CD4-positive, CD25-positive, alpha-beta regulatory T cell (primary cell): ENCODE data around the gene VSIR. TPM values are rescaled to one million over a fixed set of nuclear protein-coding genes. Genes with fewer than 3 reads are reported as not detected.

ENCODE experiments used
- ATAC-seq, 2 donors: fragments of 150-1000 bp; cut with Tn5 transposase; one replicate each; pipeline ENCODE4 v1.10.0; 2021; ENCODE audit warnings: low read depth in 2 of 2, moderate number of reproducible peaks in 2 of 2, moderate library complexity in 1 of 2
- DNase-seq, 3 donors: peaks; one replicate each; pipeline versions ENCODE4 v3.0.0 to v3.0.0-alpha.2; 2012 to 2022; ENCODE audit warnings: mixed read lengths in 1 of 3
- H3K27ac ChIP-seq: one replicate; pipeline ENCODE4 v1.7.0; 2013; ENCODE audit warnings: mild to moderate bottlenecking, low read length; ENCODE audit not compliant: insufficient read depth, poor library complexity, severe bottlenecking
- H3K27me3 ChIP-seq: one replicate; pipeline ENCODE4 v1.7.0; 2013; ENCODE audit warnings: low read length; ENCODE audit not compliant: control insufficient read depth, insufficient read depth
- H3K36me3 ChIP-seq: one replicate; pipeline ENCODE4 v1.7.0; 2013; ENCODE audit warnings: mild to moderate bottlenecking, low read length, moderate library complexity; ENCODE audit not compliant: control insufficient read depth, insufficient read depth
- H3K4me1 ChIP-seq: 2 replicates; pipeline ENCODE4 v1.7.0; 2013; ENCODE audit warnings: mild to moderate bottlenecking, low read length; ENCODE audit not compliant: insufficient read depth, control insufficient read depth, poor library complexity, severe bottlenecking
- H3K4me3 ChIP-seq: one replicate; pipeline ENCODE4 v1.7.0; 2013; ENCODE audit warnings: low read depth, mild to moderate bottlenecking, low read length, moderate library complexity
- H3K9me3 ChIP-seq, 2 experiments: 1 replicate in 1 of 2; 2 replicates in 1 of 2; pipeline ENCODE4 v1.7.0; 2013; ENCODE audit warnings: low read length in 2 of 2, mild to moderate bottlenecking in 1 of 2, moderate library complexity in 1 of 2; ENCODE audit not compliant: control insufficient read depth in 2 of 2
- H3K27ac Mint-ChIP-seq, 3 donors: one replicate each; pipeline ENCODE4 v1.8.0; 2020 to 2022; ENCODE audit warnings: mild to moderate bottlenecking in 3 of 3, mixed read lengths in 3 of 3, moderate library complexity in 2 of 3
- H3K27me3 Mint-ChIP-seq: one replicate; pipeline ENCODE4 v1.8.0; 2022; ENCODE audit warnings: mild to moderate bottlenecking, mixed read lengths
- H3K36me3 Mint-ChIP-seq: one replicate; pipeline ENCODE4 v1.8.0; 2020; ENCODE audit warnings: mixed read lengths
- H3K4me1 Mint-ChIP-seq, 4 donors: one replicate each; pipeline ENCODE4 v1.8.0; 2020 to 2022; ENCODE audit warnings: mixed read lengths in 4 of 4, mild to moderate bottlenecking in 1 of 4
- H3K4me3 Mint-ChIP-seq, 4 donors: one replicate each; pipeline ENCODE4 v1.8.0; 2020 to 2022; ENCODE audit warnings: mild to moderate bottlenecking in 4 of 4, mixed read lengths in 4 of 4, moderate library complexity in 3 of 4
- H3K9me3 Mint-ChIP-seq, 7 donors: one replicate each; pipeline ENCODE4 v1.8.0; 2020 to 2022; ENCODE audit warnings: mixed read lengths in 7 of 7, mild to moderate bottlenecking in 3 of 7, moderate library complexity in 2 of 7
- polyA plus RNA-seq, 4 donors: library from polyadenylated mRNA; unstranded; fragments of 300-500 nt; fragmentation: Illumina TruSeq; gene quantifications; one replicate each; pipeline ENCODE4 v1.2.3, GENCODE V29; 2021
- total RNA-seq: library from RNA; stranded (reverse); gene quantifications from one replicate; pipeline ENCODE4 v1.2.3, GENCODE V29; 2022

Gene VSIR
- total and polyA plus RNA-seq, 5 donors from 2014 or later: 167 to 339 (median 258) TPM

- no peaks in the 10 kb centered on the region for H3K9me3 Mint-ChIP-seq
- H3K4me3 Mint-ChIP-seq: peak overlapping the region in 2 of 4 donors; percentile 71 to 87
- H3K4me1 ChIP-seq: peaks cover 36% of the 10 kb centered on the region
- H3K27ac Mint-ChIP-seq: peak overlapping the region in 2 of 3 donors; percentile 49 to 98
- no peak overlapping the region for H3K4me3 ChIP-seq
- H3K27me3 ChIP-seq: no peaks in the 10 kb centered on the region
- H3K9me3 ChIP-seq: no peaks in the 10 kb centered on the region
- peaks cover 8% of the 10 kb centered on the region for H3K36me3 Mint-ChIP-seq
- H3K27ac ChIP-seq: no peak overlapping the region
- H3K36me3 ChIP-seq: no peaks in the 10 kb centered on the region
- ATAC-seq (no peak), DNase-seq (no peak)
- peaks cover 11% of the 10 kb centered on the region for H3K27me3 Mint-ChIP-seq
- H3K4me1 Mint-ChIP-seq: peaks cover 4 to 36% (median 21%) of the 10 kb centered on the region in 4 donors
These were observed 3.2 kb upstream of the VSIR start for GRCh38 chr10:71776481-71776925.

- Mint-ChIP-seq H3K36me3 (peaks cover 15% of the 10 kb centered on the region), H3K27ac (peak overlapping the region; percentile 92 to 98 (median 93)), H3K4me1 (peaks cover 4 to 50% (median 27%) of the 10 kb centered on the region in 4 donors), H3K9me3 (no peaks in the 10 kb centered on the region), H3K4me3 (peak overlapping the region; percentile 87 to 97 (median 96)), H3K27me3 (peaks cover 5% of the 10 kb centered on the region)
- Histone ChIP-seq H3K27ac (peak overlapping the region; percentile 96), H3K4me1 (peaks cover 50% of the 10 kb centered on the region), H3K27me3 (no peaks in the 10 kb centered on the region), H3K9me3 (no peaks in the 10 kb centered on the region), H3K36me3 (peaks cover 6% of the 10 kb centered on the region), H3K4me3 (no peak overlapping the region)
- ATAC-seq (no peak), DNase-seq (no peak)
These were observed 1.8 kb upstream of the VSIR start for GRCh38 chr10:71774916-71775702.

GRCh38 chr10:71772832-71773220 is 494 bp downstream of the VSIR start:
- H3K4me1 ChIP-seq: peaks cover 73% of the 10 kb centered on the region
- Mint-ChIP-seq H3K9me3 (no peaks in the 10 kb centered on the region), H3K4me3 (peak overlapping the region; percentile 87 to 98 (median 96)), H3K27ac (peak overlapping the region; percentile 91 to 98 (median 98)), H3K27me3 (peaks cover 4% of the 10 kb centered on the region), H3K36me3 (peaks cover 24% of the 10 kb centered on the region), H3K4me1 (peaks cover 9 to 71% (median 42%) of the 10 kb centered on the region in 4 donors)
- no peaks in the 10 kb centered on the region for H3K27me3 ChIP-seq
- DNase-seq (no peak), ATAC-seq (no peak)
- H3K36me3 ChIP-seq: peaks cover 15% of the 10 kb centered on the region
- H3K4me3 ChIP-seq: peak overlapping the region; percentile 98
- H3K9me3 ChIP-seq: no peaks in the 10 kb centered on the region
- H3K27ac ChIP-seq: peak overlapping the region; percentile 96

GRCh38 chr10:71771821-71772617 is 1.3 kb downstream of the VSIR start:
- H3K4me1 Mint-ChIP-seq: peaks cover 9 to 78% (median 48%) of the 10 kb centered on the region in 4 donors
- H3K27ac ChIP-seq: peak overlapping the region; percentile 96
- H3K36me3 ChIP-seq: peaks cover 19% of the 10 kb centered on the region
- no peaks in the 10 kb centered on the region for H3K9me3 ChIP-seq
- H3K4me3 Mint-ChIP-seq: peak overlapping the region; percentile 87 to 98 (median 96)
- H3K9me3 Mint-ChIP-seq: no peaks in the 10 kb centered on the region
- peaks cover 81% of the 10 kb centered on the region for H3K4me1 ChIP-seq
- H3K4me3 ChIP-seq: peak overlapping the region; percentile 98
- no peaks in the 10 kb centered on the region for H3K27me3 ChIP-seq
- H3K36me3 Mint-ChIP-seq: peaks cover 29% of the 10 kb centered on the region
- DNase-seq (peak in 1 of 3 donors; percentile 44), ATAC-seq (no peak)
- H3K27ac Mint-ChIP-seq: peak overlapping the region; percentile 91 to 98 (median 98)
- peaks cover 4% of the 10 kb centered on the region for H3K27me3 Mint-ChIP-seq

- Histone ChIP-seq H3K4me3 (peak overlapping the region; percentile 98), H3K27ac (peak overlapping the region; percentile 96), H3K36me3 (peaks cover 23% of the 10 kb centered on the region), H3K9me3 (no peaks in the 10 kb centered on the region), H3K4me1 (peaks cover 83% of the 10 kb centered on the region), H3K27me3 (no peaks in the 10 kb centered on the region)
- Mint-ChIP-seq H3K36me3 (peaks cover 33% of the 10 kb centered on the region), H3K9me3 (no peaks in the 10 kb centered on the region), H3K4me1 (peaks cover 5 to 78% (median 53%) of the 10 kb centered on the region in 4 donors), H3K27me3 (peaks cover 4% of the 10 kb centered on the region), H3K4me3 (peak overlapping the region; percentile 87 to 98 (median 96)), H3K27ac (peak overlapping the region; percentile 91 to 98 (median 98))
- DNase-seq: no peak
- ATAC-seq: no peak
These were observed 2.1 kb downstream of the VSIR start for GRCh38 chr10:71771204-71771603.

GRCh38 chr10:71770789-71771188 is 2.5 kb downstream of the VSIR start:
- Mint-ChIP-seq H3K4me1 (peaks cover 5 to 77% (median 51%) of the 10 kb centered on the region in 4 donors), H3K36me3 (peaks cover 33% of the 10 kb centered on the region), H3K27ac (peak overlapping the region; percentile 91 to 98 (median 98)), H3K4me3 (peak overlapping the region; percentile 87 to 98 (median 96)), H3K9me3 (no peaks in the 10 kb centered on the region), H3K27me3 (peaks cover 4% of the 10 kb centered on the region)
- H3K27me3 ChIP-seq: no peaks in the 10 kb centered on the region
- H3K36me3 ChIP-seq: peaks cover 26% of the 10 kb centered on the region
- H3K27ac ChIP-seq: peak overlapping the region; percentile 96
- H3K9me3 ChIP-seq: no peaks in the 10 kb centered on the region
- H3K4me1 ChIP-seq: peaks cover 83% of the 10 kb centered on the region
- DNase-seq (no peak), ATAC-seq (no peak)
- H3K4me3 ChIP-seq: peak overlapping the region; percentile 98

GRCh38 chr10:71770255-71770654 is 3.1 kb downstream of the VSIR start:
- H3K4me3 Mint-ChIP-seq: peak overlapping the region; percentile 87 to 98 (median 96)
- H3K4me1 Mint-ChIP-seq: peaks cover 5 to 77% (median 55%) of the 10 kb centered on the region in 4 donors
- Histone ChIP-seq H3K27me3 (no peaks in the 10 kb centered on the region), H3K27ac (peak overlapping the region; percentile 96), H3K4me3 (peak overlapping the region; percentile 98), H3K9me3 (no peaks in the 10 kb centered on the region), H3K4me1 (peaks cover 83% of the 10 kb centered on the region), H3K36me3 (peaks cover 31% of the 10 kb centered on the region)
- H3K36me3 Mint-ChIP-seq: peaks cover 33% of the 10 kb centered on the region
- peak overlapping the region; percentile 96 to 98 (median 98) for H3K27ac Mint-ChIP-seq
- DNase-seq (no peak), ATAC-seq (no peak)
- H3K27me3 Mint-ChIP-seq: peaks cover 4% of the 10 kb centered on the region
- no peaks in the 10 kb centered on the region for H3K9me3 Mint-ChIP-seq
